Smooth muscle cell (in vitro differentiated cells): ENCODE measurements around the gene KRT84. TPM values are rescaled to one million over a fixed set of nuclear protein-coding genes. Genes with fewer than 3 reads are reported as not detected.
A peak's percentile ranks its signal among the peaks of the same experiment; 100 is the strongest.

Experiments used
- DNase-seq: peaks from one replicate; lab custom pipeline; 2025; ENCODE audit not compliant: unreplicated experiment; lab: John Stamatoyannopoulos, UW
- H2AFZ ChIP-seq: fragments of 200-600 bp; sonication (generic); 2 replicates; pipeline ENCODE4 v1.6.0; 2016; ENCODE audit warnings: antibody characterized with exemption, low read depth, mild to moderate bottlenecking
- H3F3A ChIP-seq: fragments of 200-600 bp; sonication (generic); 2 replicates; pipeline ENCODE4 v1.6.0; 2017; ENCODE audit warnings: antibody characterized with exemption, low read depth
- H3K27ac ChIP-seq: fragments of 200-600 bp; sonication (generic); 2 replicates; pipeline ENCODE4 v1.5.1; 2016; ENCODE audit warnings: low read depth, mild to moderate bottlenecking
- H3K27me3 ChIP-seq: fragments of 200-600 bp; sonication (generic); 2 replicates; pipeline ENCODE4 v1.6.1; 2016; ENCODE audit warnings: low read depth, mild to moderate bottlenecking
- H3K36me3 ChIP-seq: fragments of 200-600 bp; sonication (generic); 2 replicates; pipeline ENCODE4 v1.5.1; 2016; ENCODE audit warnings: low read depth
- H3K4me1 ChIP-seq: fragments of 200-600 bp; sonication (generic); 2 replicates; pipeline ENCODE4 v1.5.1; 2016; ENCODE audit warnings: low read depth
- H3K4me2 ChIP-seq: fragments of 200-600 bp; sonication (generic); 2 replicates; pipeline ENCODE4 v1.6.0; 2016; ENCODE audit warnings: mild to moderate bottlenecking
- H3K4me3 ChIP-seq: fragments of 200-600 bp; sonication (generic); 2 replicates; pipeline ENCODE4 v1.5.1; 2016; ENCODE audit warnings: mild to moderate bottlenecking
- H3K79me2 ChIP-seq: fragments of 200-600 bp; sonication (generic); 2 replicates; pipeline ENCODE4 v1.6.0; 2016; ENCODE audit warnings: low read depth, mild to moderate bottlenecking
- H3K9ac ChIP-seq: fragments of 200-600 bp; sonication (generic); 2 replicates; pipeline ENCODE4 v1.6.0; 2016; ENCODE audit warnings: low read depth
- H3K9me3 ChIP-seq: fragments of 200-600 bp; sonication (generic); replicated peaks from 2 replicates; pipeline ENCODE4 v1.5.1; 2016; ENCODE audit warnings: low read depth
- H4K20me1 ChIP-seq: fragments of 200-600 bp; sonication (generic); 2 replicates; pipeline ENCODE4 v1.6.0; 2016; ENCODE audit warnings: low read depth
- CTCF ChIP-seq: fragments of 200-600 bp; sonication (generic); IDR thresholded peaks from 2 replicates; pipeline ENCODE4 v1.5.1; 2017; ENCODE audit warnings: borderline replicate concordance, mild to moderate bottlenecking, antibody characterized with exemption; ENCODE audit not compliant: insufficient read depth, poor library complexity, severe bottlenecking
- WGBS: methylation state at CpG from one replicate; pipeline ENCODE4 v1.1.7; 2016; ENCODE audit warnings: low lambda C conversion rate; 5-methylcytosine and 5-hydroxymethylcytosine counted together
- polyA plus RNA-seq: library from polyadenylated mRNA; unstranded; fragments of >200 nt; fragmentation: Nextera tagmentation; extraction: Ambion mirVana; gene quantifications from 2 replicates; pipeline ENCODE4 v1.2.1, GENCODE V29; 2016
- total RNA-seq: library from RNA; depleted of rRNA; stranded (reverse); fragments of >200 nt; gene quantifications from 2 replicates; pipeline ENCODE4 v1.2.3, GENCODE V29; 2014

The KRT84 gene
- total and polyA plus RNA-seq, 2 experiments from 2014 or later: 0.09 to 5.6 TPM

- Histone ChIP-seq H3K9me3 (no peaks in the 10 kb centered on the region), H3K36me3 (no peaks in the 10 kb centered on the region), H3K27ac (no peak overlapping the region), H3K9ac (no peak overlapping the region), H3K27me3 (peaks cover 26% of the 10 kb centered on the region), H3K4me2 (no peak overlapping the region), H2AFZ (no peak overlapping the region), H3K4me1 (no peaks in the 10 kb centered on the region), H4K20me1 (no peaks in the 10 kb centered on the region), H3F3A (no peaks in the 10 kb centered on the region), H3K4me3 (no peak overlapping the region), H3K79me2 (no peaks in the 10 kb centered on the region)
- no peak for DNase-seq
- no peak for TF ChIP-seq CTCF
- WGBS: 96% methylated on average over 12 of the region's 12 CpGs
These were observed 22.3 kb downstream of the KRT84 start for GRCh38 chr12:52363111-52363679.

GRCh38 chr12:52362118-52362726 lies 23.2 kb downstream of the KRT84 start:
- H3K79me2 ChIP-seq: no peaks in the 10 kb centered on the region
- no peak for DNase-seq

GRCh38 chr12:52361553-52361952 lies 23.9 kb downstream of the KRT84 start:
- H3K9me3 ChIP-seq: no peaks in the 10 kb centered on the region
- no peak overlapping the region for H3K9ac ChIP-seq
- H2AFZ ChIP-seq: no peak overlapping the region
- no peaks in the 10 kb centered on the region for H3K79me2 ChIP-seq
- H3K36me3 ChIP-seq: no peaks in the 10 kb centered on the region
- H3K27ac ChIP-seq: no peak overlapping the region
- H3K4me3 ChIP-seq: no peak overlapping the region
- DNase-seq: no peak
- H3K27me3 ChIP-seq: peaks cover 14% of the 10 kb centered on the region
- TF ChIP-seq CTCF: no peak
- H3K4me1 ChIP-seq: no peaks in the 10 kb centered on the region
- WGBS: 92% methylated on average over 1 of the region's 1 CpG
- H4K20me1 ChIP-seq: no peaks in the 10 kb centered on the region
- no peak overlapping the region for H3K4me2 ChIP-seq
- no peaks in the 10 kb centered on the region for H3F3A ChIP-seq

More at GRCh38 chr12:52362118-52362726, 23.2 kb downstream of the KRT84 start:
- H3K27me3 ChIP-seq: peaks cover 16% of the 10 kb centered on the region
- no peaks in the 10 kb centered on the region for H4K20me1 ChIP-seq
- no peak overlapping the region for H2AFZ ChIP-seq
- no peak overlapping the region for H3K4me2 ChIP-seq
- no peak overlapping the region for H3K9ac ChIP-seq
- no peaks in the 10 kb centered on the region for H3F3A ChIP-seq
- H3K4me3 ChIP-seq: no peak overlapping the region
- H3K36me3 ChIP-seq: no peaks in the 10 kb centered on the region
- no peak overlapping the region for H3K27ac ChIP-seq
- WGBS: 80% methylated on average over 11 of the region's 11 CpGs
- no peaks in the 10 kb centered on the region for H3K9me3 ChIP-seq
- H3K4me1 ChIP-seq: no peaks in the 10 kb centered on the region
- peak; percentile 23 for TF ChIP-seq CTCF
